ENCODE results near the gene PRR35. TPM values are rescaled to one million over a fixed set of nuclear protein-coding genes. Genes with fewer than 3 reads are reported as not detected.
A peak's percentile ranks its signal among the peaks of the same experiment; 100 is the strongest.
"Not testable (repeated sequence)": the region's sequence is repeated elsewhere in the genome, so short reads cannot be mapped to it uniquely, and the experiment has no call there.

The PRR35 gene
- total RNA-seq, 1 experiment from 2014 or later = not detected

DNA sequence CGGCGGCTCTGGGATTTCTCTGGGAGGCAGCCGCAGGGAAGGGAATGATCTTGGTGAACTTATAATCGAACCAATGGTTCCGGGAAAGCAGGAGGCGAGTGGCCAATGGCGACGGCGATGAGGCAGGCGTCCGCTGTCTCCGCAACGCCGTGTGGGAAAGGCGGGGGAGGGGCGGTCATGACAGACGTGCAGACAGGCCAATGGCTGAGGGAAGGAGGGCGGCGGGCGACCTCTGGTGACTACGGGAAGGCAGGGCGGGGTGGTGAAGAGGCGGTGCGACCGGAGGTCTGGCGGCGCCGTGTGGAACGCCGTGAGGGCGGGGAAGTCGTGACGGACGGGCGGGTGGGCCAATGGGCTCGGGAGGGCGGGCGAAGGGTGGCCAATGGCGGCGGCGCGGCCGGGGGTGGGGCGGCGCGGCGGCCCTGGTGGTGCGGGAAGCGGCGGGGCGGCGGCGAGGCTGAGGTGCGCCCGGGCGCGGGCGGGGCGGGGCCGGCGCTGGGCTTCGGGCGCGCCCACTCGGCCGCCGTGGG, 29.5 kb downstream of the PRR35 start, which contains the start of gene RAB40C:
Gene RAB40C (plus strand): TSS at position 409 of the 530 bp plus-strand sequence. CDS start 226 bp downstream, outside the sequence.
- peak; percentile 98 to 99 for DNase-seq (ENCODE audit: low read depth in 1 of 2, low spot score in 2 of 2)
- Histone ChIP-seq H3K27me3 (replicated peaks) (0 out of 2 replicates have a peak, but pooled peaks cover 4% of the 10 kb centered on the region), H3K4me3 (peak within 1 kb of the TSS; percentile 93), H3K4me1 (replicated peaks) (peaks cover 21% of the 10 kb centered on the region), H3K27ac (peak within 1 kb of the TSS; percentile 88), H3K9me3 (replicated peaks) (no peaks in the 10 kb centered on the region), H3K36me3 (peaks cover 19% of the 10 kb centered on the region)

DNA sequence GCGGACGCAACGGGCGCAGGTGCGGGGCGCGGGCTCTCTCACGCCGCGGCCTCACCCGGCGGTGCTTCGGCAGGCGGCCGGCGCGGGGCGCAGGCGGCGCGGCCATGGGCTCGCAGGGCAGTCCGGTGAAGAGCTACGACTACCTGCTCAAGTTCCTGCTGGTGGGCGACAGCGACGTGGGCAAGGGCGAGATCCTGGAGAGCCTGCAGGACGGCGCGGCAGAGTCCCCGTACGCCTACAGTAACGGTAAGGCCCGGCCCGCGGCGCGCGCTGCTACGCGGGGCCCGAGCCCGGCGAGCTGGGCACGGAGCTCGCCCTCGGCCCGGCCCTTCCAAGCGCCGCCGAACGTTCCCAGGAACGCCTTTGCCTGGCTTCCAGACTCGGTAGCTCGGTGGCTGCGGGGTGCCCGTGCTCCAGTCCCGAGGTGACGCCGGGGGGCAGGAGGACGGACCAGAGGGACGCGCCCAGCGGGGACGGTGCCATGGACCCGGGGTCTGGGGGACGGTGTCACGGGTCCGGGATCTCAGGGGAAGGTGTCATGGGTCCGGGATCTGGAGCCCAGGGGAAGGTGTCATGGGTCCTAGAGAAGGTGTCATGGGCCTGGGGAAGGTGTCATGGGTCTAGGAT, 30.1 kb downstream of the PRR35 start:
- DNase-seq (ENCODE audit: low read depth in 1 of 2, low spot score in 2 of 2) = peak in 1 of 2 experiments; percentile 54
- no peaks in the 10 kb centered on the region for H3K9me3 ChIP-seq (replicated peaks)
- peaks cover 19% of the 10 kb centered on the region for H3K36me3 ChIP-seq
- H3K27ac ChIP-seq = no peak overlapping the region
- 0 out of 2 replicates have a peak, but pooled peaks cover 4% of the 10 kb centered on the region for H3K27me3 ChIP-seq (replicated peaks)
- peaks cover 21% of the 10 kb centered on the region for H3K4me1 ChIP-seq (replicated peaks)
- H3K4me3 ChIP-seq = peak overlapping the region; percentile 93

- no peaks in the 10 kb centered on the region for H3K9me3 ChIP-seq (replicated peaks)
- no peak for DNase-seq (ENCODE audit: low read depth in 1 of 2, low spot score in 2 of 2)
- H3K4me3 ChIP-seq = peak overlapping the region; percentile 93
- H3K36me3 ChIP-seq = peaks cover 19% of the 10 kb centered on the region
- no peak overlapping the region for H3K27ac ChIP-seq
- H3K27me3 ChIP-seq (replicated peaks) = no peaks in the 10 kb centered on the region
- peaks cover 21% of the 10 kb centered on the region for H3K4me1 ChIP-seq (replicated peaks)
Observed at GRCh38 chr16:590815-591200, 30.6 kb downstream of the PRR35 start.

DNA sequence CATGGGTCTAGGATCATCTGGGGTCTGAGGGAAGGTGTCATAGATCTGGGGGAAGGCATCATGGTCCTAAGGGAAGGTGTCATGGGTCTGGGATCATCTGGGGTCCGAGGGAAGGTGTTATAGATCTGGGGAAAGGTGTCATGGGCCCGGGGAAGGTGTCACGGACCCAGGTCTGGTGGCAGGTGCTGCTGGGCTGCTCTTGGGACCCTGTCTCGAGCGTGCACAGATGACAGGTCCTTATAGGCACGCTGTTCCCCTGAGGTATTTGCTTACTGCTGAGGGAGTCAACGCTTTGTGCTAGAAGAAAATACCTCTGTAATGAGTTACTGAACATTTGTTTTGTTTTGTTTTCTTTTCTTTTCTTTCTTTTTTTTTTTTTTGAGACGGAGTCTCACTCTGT, 31.0 kb downstream of the PRR35 start:
- no peaks in the 10 kb centered on the region for H3K27me3 ChIP-seq (replicated peaks)

DNA sequence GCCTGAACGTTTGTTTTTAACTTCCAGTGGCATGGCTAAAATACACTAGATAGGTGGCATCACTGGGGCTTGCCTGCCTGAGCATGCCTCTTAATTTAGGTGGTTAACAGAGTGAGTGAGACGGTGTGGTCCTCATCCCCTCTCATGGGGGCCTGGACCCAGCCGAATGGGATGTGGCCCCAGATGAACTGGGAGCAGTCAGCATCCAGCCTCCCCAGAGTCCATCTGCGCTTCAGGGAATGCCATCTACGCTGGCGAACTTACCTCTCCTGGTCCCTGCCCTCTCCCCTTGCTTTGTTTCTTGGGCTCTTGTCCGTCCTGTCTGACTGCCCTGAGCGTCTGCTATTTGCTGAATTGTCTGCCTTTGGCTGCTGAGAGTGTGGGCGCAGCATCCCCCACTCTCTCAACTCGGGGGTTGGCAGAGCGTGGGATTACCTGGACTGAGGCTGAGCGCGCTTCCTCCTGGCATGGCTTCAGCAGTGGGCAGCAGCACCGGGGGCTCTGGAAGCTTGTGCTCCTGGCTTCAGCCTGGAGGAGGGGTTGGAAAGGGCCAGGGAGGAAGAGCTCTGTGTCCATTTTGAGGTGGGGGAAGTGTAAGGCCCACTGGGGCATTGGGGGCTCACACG, 31.8 kb downstream of the PRR35 start:
- Histone ChIP-seq H3K27me3 (replicated peaks) (no peaks in the 10 kb centered on the region), H3K4me1 (replicated peaks) (peaks cover 18% of the 10 kb centered on the region), H3K27ac (no peak overlapping the region), H3K9me3 (replicated peaks) (no peaks in the 10 kb centered on the region), H3K36me3 (peaks cover 19% of the 10 kb centered on the region), H3K4me3 (no peak overlapping the region)
- no peak for DNase-seq (ENCODE audit: low read depth in 1 of 2, low spot score in 2 of 2)

More for the DNA sequence above, 31.0 kb downstream of the PRR35 start:
- Histone ChIP-seq H3K4me1 (replicated peaks) (peaks cover 19% of the 10 kb centered on the region), H3K27ac (no peak overlapping the region), H3K9me3 (replicated peaks) (no peaks in the 10 kb centered on the region), H3K4me3 (no peak overlapping the region; the same call in 1 of the 2 replicates), H3K36me3 (peaks cover 19% of the 10 kb centered on the region)
- DNase-seq (ENCODE audit: low read depth in 1 of 2, low spot score in 2 of 2) = no peak

- Histone ChIP-seq H3K9me3 (replicated peaks) (no peaks in the 10 kb centered on the region), H3K27me3 (replicated peaks) (no peaks in the 10 kb centered on the region), H3K27ac (no peak overlapping the region), H3K36me3 (peaks cover 19% of the 10 kb centered on the region), H3K4me1 (replicated peaks) (peaks cover 17% of the 10 kb centered on the region), H3K4me3 (no peak overlapping the region)
- DNase-seq (ENCODE audit: low read depth in 1 of 2, low spot score in 2 of 2) = no peak
Observed at GRCh38 chr16:592518-593306, 32.5 kb downstream of the PRR35 start.

GRCh38 chr16:593406-593805, 33.2 kb downstream of the PRR35 start:
- no peaks in the 10 kb centered on the region for H3K9me3 ChIP-seq (replicated peaks)
- H3K36me3 ChIP-seq = peaks cover 14% of the 10 kb centered on the region
- DNase-seq (ENCODE audit: low read depth in 1 of 2, low spot score in 2 of 2) = no peak
- peaks cover 10% of the 10 kb centered on the region for H3K4me1 ChIP-seq (replicated peaks)
- H3K27ac ChIP-seq = no peak overlapping the region
- no peaks in the 10 kb centered on the region for H3K27me3 ChIP-seq (replicated peaks)
- no peak overlapping the region for H3K4me3 ChIP-seq

DNA sequence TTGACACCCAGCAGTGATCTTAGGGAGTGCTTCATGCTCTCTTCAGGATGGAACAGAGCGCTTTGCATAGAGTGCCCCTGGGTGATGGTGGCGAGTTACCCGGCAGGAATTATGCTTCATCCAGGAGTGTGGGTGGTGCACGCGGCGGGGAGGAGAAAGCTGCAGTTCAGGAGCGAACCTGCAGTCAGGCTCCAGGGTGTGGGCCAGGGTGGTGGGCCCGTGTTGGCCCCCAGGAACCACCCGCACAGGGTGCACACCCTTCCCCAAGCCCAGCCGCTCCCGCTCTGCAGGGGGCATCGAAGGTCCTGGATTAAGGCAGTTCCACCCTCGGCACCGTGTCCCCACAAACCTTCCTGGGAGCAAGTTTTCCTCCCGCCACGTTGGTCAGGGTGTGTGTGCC, 33.6 kb downstream of the PRR35 start:
- no peaks in the 10 kb centered on the region for H3K27me3 ChIP-seq (replicated peaks)
- no peak for DNase-seq (ENCODE audit: low read depth in 1 of 2, low spot score in 2 of 2)
- no peak overlapping the region for H3K27ac ChIP-seq
- no peak overlapping the region for H3K4me3 ChIP-seq
- peaks cover 13% of the 10 kb centered on the region for H3K36me3 ChIP-seq
- no peaks in the 10 kb centered on the region for H3K9me3 ChIP-seq (replicated peaks)
- H3K4me1 ChIP-seq (replicated peaks) = peaks cover 9% of the 10 kb centered on the region

GRCh38 chr16:595094-595528, 34.9 kb downstream of the PRR35 start:
- Histone ChIP-seq H3K27me3 (replicated peaks) (no peaks in the 10 kb centered on the region), H3K36me3 (peaks cover 8% of the 10 kb centered on the region), H3K4me3 (no peak overlapping the region), H3K27ac (no peak overlapping the region), H3K4me1 (replicated peaks) (peaks cover 9% of the 10 kb centered on the region), H3K9me3 (replicated peaks) (no peaks in the 10 kb centered on the region)
- DNase-seq (ENCODE audit: low read depth in 1 of 2, low spot score in 2 of 2) = no peak

GRCh38 chr16:595942-596735, 35.9 kb downstream of the PRR35 start:
- no peak for DNase-seq (ENCODE audit: low read depth in 1 of 2, low spot score in 2 of 2)
- Histone ChIP-seq H3K36me3 (peaks cover 5% of the 10 kb centered on the region; the same call in 1 of the 2 replicates), H3K9me3 (replicated peaks) (no peaks in the 10 kb centered on the region), H3K27me3 (replicated peaks) (no peaks in the 10 kb centered on the region), H3K4me1 (replicated peaks) (peaks cover 2% of the 10 kb centered on the region), H3K27ac (no peak overlapping the region), H3K4me3 (no peak overlapping the region)

GRCh38 chr16:596736-597060, 36.5 kb downstream of the PRR35 start:
- no peak for DNase-seq (ENCODE audit: low read depth in 1 of 2, low spot score in 2 of 2)
- no peaks in the 10 kb centered on the region for H3K9me3 ChIP-seq (replicated peaks)
- H3K4me3 ChIP-seq = no peak overlapping the region
- H3K36me3 ChIP-seq = peaks cover 5% of the 10 kb centered on the region; the same call in 1 of the 2 replicates
- H3K27ac ChIP-seq = no peak overlapping the region
- no peaks in the 10 kb centered on the region for H3K27me3 ChIP-seq (replicated peaks)
- H3K4me1 ChIP-seq (replicated peaks) = no peaks in the 10 kb centered on the region

DNA sequence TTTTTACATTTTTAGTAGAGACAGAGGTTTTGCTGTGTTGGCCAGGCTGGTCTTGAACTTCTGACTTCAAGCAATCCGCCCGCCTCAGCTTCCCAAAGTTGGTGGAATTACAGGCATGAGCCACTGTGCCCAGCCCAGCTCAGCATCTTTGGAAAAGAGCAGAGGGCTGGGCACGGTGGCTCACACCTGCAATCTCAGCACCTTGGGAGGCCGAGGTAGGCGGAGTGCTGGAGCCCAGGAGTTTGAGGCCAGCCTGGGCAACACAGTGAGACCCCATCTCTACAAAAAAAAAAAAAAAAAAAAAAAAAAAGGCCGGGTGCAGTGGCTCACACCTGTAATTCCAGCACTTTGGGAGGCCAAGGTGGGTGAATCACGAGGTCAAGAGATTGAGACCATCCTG, 37.5 kb downstream of the PRR35 start:
- H3K4me1 ChIP-seq (replicated peaks); DNase-seq (ENCODE audit: low read depth in 1 of 2, low spot score in 2 of 2); H3K9me3 ChIP-seq (replicated peaks); H3K36me3 ChIP-seq; H3K4me3 ChIP-seq; H3K27me3 ChIP-seq (replicated peaks); H3K27ac ChIP-seq: not testable (repeated sequence)

All from SJSA1 (cell line).